HepG2 (cell line): ENCODE results near the gene POMGNT2. TPM values are rescaled to one million over a fixed set of nuclear protein-coding genes. Genes with fewer than 3 reads are reported as not detected.

Source experiments
- ATAC-seq: fragments of 200-7000 bp; cut with Tn5 transposase; 3 replicates; pipeline ENCODE4 v1.9.1; 2020; ENCODE audit warnings: mild to moderate bottlenecking, moderate library complexity
- BruUV-seq: library from RNA; stranded (reverse); fragments of 400-500 nt; replicated peaks from 2 replicates; lab custom pipeline; 2021; lab: Mats Ljungman, UMichigan
- CTCF ChIA-PET: fragments of 300-600 bp; formaldehyde crosslinking; extraction: SDS; loops from one replicate; lab custom pipeline; 2021; ENCODE audit warnings: low total read pairs, inconsistent platforms, low intra/inter-chr PET ratio; lab: Yijun Ruan, JAX
- POLR2A ChIA-PET: fragments of 350-600 bp; sonication (Branson Sonifier 250); formaldehyde crosslinking; loops from one replicate; lab custom pipeline; 2020; ENCODE audit warnings: antibody characterized with exemption, inconsistent platforms; lab: Yijun Ruan, JAX
- DNase-seq: peaks from one replicate; pipeline ENCODE4 v3.0.0-alpha.2; 2015; ENCODE audit warnings: low spot score
- FAIRE-seq: peaks from 3 replicates; lab custom pipeline; 2011; peaks lifted over from hg19 to GRCh38; lab: Jason Lieb, UNC
- H2AFZ ChIP-seq: one replicate; pipeline ENCODE4 v1.6.1; 2011; ENCODE audit warnings: low read length, inconsistent platforms
- H3K27ac ChIP-seq: fragments of 300-600 bp; 3 replicates; pipeline ENCODE4 v1.8.0; 2011; ENCODE audit warnings: mixed run types, mild to moderate bottlenecking, mixed read lengths, low read length, inconsistent platforms; ENCODE audit not compliant: insufficient read depth; ENCODE audit errors: extremely low read length
- H3K27me3 ChIP-seq, 2 experiments: fragments of 200-600 bp in 1 of 2; 2 replicates in 1 of 2; 3 replicates in 1 of 2; pipeline versions ENCODE4 v1.6.0 to v1.8.0; 2011; ENCODE audit warnings: low read length in 2 of 2, mild to moderate bottlenecking in 2 of 2, moderate library complexity in 2 of 2, inconsistent platforms in 1 of 2; ENCODE audit not compliant: insufficient read depth in 2 of 2, control insufficient read depth in 1 of 2
- H3K36me3 ChIP-seq, 2 experiments: fragments of 200-600 bp in 1 of 2; replicated peaks in 1 of 2; 2 replicates in 1 of 2; 3 replicates in 1 of 2; pipeline versions ENCODE4 v1.5.1 to v1.8.0; 2011; ENCODE audit warnings: low read length in 2 of 2, inconsistent platforms in 1 of 2; ENCODE audit not compliant: insufficient read depth in 2 of 2, control insufficient read depth in 1 of 2
- H3K4me1 ChIP-seq: 2 replicates; pipeline ENCODE4 v1.5.1; 2012; ENCODE audit warnings: low read length, inconsistent platforms; ENCODE audit not compliant: insufficient read depth
- H3K4me2 ChIP-seq: 2 replicates; pipeline ENCODE4 v1.6.0; 2011; ENCODE audit warnings: low read depth, low read length, inconsistent platforms
- H3K4me3 ChIP-seq, 3 experiments: fragments of 200-600 bp in 1 of 3; sonication (generic), shearing (Covaris generic) in 1 of 3; replicated peaks in 1 of 3; 2 replicates each; pipeline ENCODE4 v1.5.1; 2011 to 2016; ENCODE audit warnings: low read length in 3 of 3, inconsistent platforms in 2 of 3, low read depth in 2 of 3, mild to moderate bottlenecking in 2 of 3, control low read depth in 1 of 3, mixed read lengths in 1 of 3; ENCODE audit not compliant: insufficient read depth in 1 of 3
- H3K79me2 ChIP-seq: one replicate; pipeline ENCODE4 v1.6.1; 2011; ENCODE audit warnings: low read length, inconsistent platforms; ENCODE audit not compliant: insufficient read depth
- H3K9ac ChIP-seq: 2 replicates; pipeline ENCODE4 v1.6.0; 2011; ENCODE audit warnings: mild to moderate bottlenecking, low read depth, low read length, inconsistent platforms; ENCODE audit not compliant: insufficient read depth
- H3K9me3 ChIP-seq: 2 replicates; pipeline ENCODE4 v1.5.1; 2012; ENCODE audit warnings: mild to moderate bottlenecking, low read length
- H4K20me1 ChIP-seq: 2 replicates; pipeline ENCODE4 v1.6.0; 2011; ENCODE audit warnings: inconsistent platforms, mild to moderate bottlenecking, low read length, moderate library complexity; ENCODE audit not compliant: insufficient read depth
- ARID2 ChIP-seq: sonication (generic); formaldehyde crosslinking; IDR thresholded peaks from 2 replicates; pipeline ENCODE4 v1.8.1; 2022; ENCODE audit warnings: mild to moderate bottlenecking, missing genetic modification reagents, borderline replicate concordance
- ASH2L ChIP-seq: fragments of 300-600, 200-600 bp; sonication (generic); IDR thresholded peaks from 2 replicates; pipeline ENCODE4 v1.7.0; 2017; ENCODE audit warnings: low read depth, mild to moderate bottlenecking, moderate library complexity, mixed read lengths, low read length; ENCODE audit not compliant: insufficient read length
- CENPT ChIP-seq: sonication (generic); formaldehyde crosslinking; IDR thresholded peaks from 2 replicates; pipeline ENCODE4 v1.8.0; 2022; ENCODE audit warnings: low read depth, mild to moderate bottlenecking, moderate library complexity, missing genetic modification reagents
- FOXK2 ChIP-seq: fragments of 450-650 bp; IDR thresholded peaks from 2 replicates; pipeline ENCODE4 v1.6.1; 2016
- GLI4 ChIP-seq: sonication (generic); formaldehyde crosslinking; IDR thresholded peaks from 2 replicates; pipeline ENCODE4 v1.5.1; 2020; ENCODE audit warnings: missing genetic modification reagents, mild to moderate bottlenecking, moderate library complexity, borderline replicate concordance
- MBD4 ChIP-seq: IDR thresholded peaks from 2 replicates; pipeline ENCODE4 v1.6.1; 2012; ENCODE audit warnings: low read length, inconsistent platforms, borderline replicate concordance
- MEIS1 ChIP-seq: sonication (generic); formaldehyde crosslinking; IDR thresholded peaks from 2 replicates; pipeline ENCODE4 v1.9.0; 2021; ENCODE audit warnings: mild to moderate bottlenecking, missing genetic modification reagents, moderate library complexity, borderline replicate concordance
- PLRG1 ChIP-seq: fragments of 450-650 bp; conservative IDR thresholded peaks from 2 replicates; pipeline ENCODE4 v1.6.1; 2016
- SALL2 ChIP-seq: sonication (generic); formaldehyde crosslinking; IDR thresholded peaks from 2 replicates; pipeline ENCODE4 v1.8.1; 2023; ENCODE audit warnings: mild to moderate bottlenecking, missing genetic modification reagents, inconsistent platforms
- SETDB1 ChIP-seq: sonication (generic); formaldehyde crosslinking; IDR thresholded peaks from 2 replicates; pipeline ENCODE4 v1.5.1; 2020; ENCODE audit warnings: missing genetic modification reagents, mild to moderate bottlenecking, borderline replicate concordance
- SMARCC2 ChIP-seq: fragments of 450-650 bp; IDR thresholded peaks from 2 replicates; pipeline ENCODE4 v1.6.1; 2017; ENCODE audit warnings: antibody characterized with exemption, mild to moderate bottlenecking
- SP5 ChIP-seq: IDR thresholded peaks from 2 replicates; pipeline ENCODE4 v1.6.1; 2016; ENCODE audit warnings: low read depth, borderline replicate concordance
- TEAD3 ChIP-seq: optimal IDR thresholded peaks from 2 replicates; pipeline ENCODE3; 2016; ENCODE audit warnings: borderline replicate concordance
- ZNF3 ChIP-seq: IDR thresholded peaks from 2 replicates; pipeline ENCODE4 v1.7.0; 2017; ENCODE audit warnings: inconsistent platforms
- ZNF34 ChIP-seq: sonication (generic); formaldehyde crosslinking; IDR thresholded peaks from 2 replicates; pipeline ENCODE4 v1.4.0; 2020; ENCODE audit warnings: mild to moderate bottlenecking, missing genetic modification reagents, borderline replicate concordance
- ZNF432 ChIP-seq: sonication (generic); formaldehyde crosslinking; IDR thresholded peaks from 2 replicates; pipeline ENCODE4 v1.5.0; 2020; ENCODE audit warnings: missing genetic modification reagents, mild to moderate bottlenecking, borderline replicate concordance
- ZNF766 ChIP-seq: sonication (generic); formaldehyde crosslinking; IDR thresholded peaks from 2 replicates; pipeline ENCODE4 v1.5.0; 2020; ENCODE audit warnings: missing genetic modification reagents, borderline replicate concordance
- WGBS: methylation state at CpG from one replicate; pipeline ENCODE4 v1.1.6; 2017; ENCODE audit warnings: low lambda C conversion rate; 5-methylcytosine and 5-hydroxymethylcytosine counted together
- in situ Hi-C: cut with HindIII; loops from 2 replicates; pipeline ENCODE4 v1.10.0; 2017; ENCODE audit warnings: low pct_unique_long_range_greater_than_20kb; ENCODE audit not compliant: extremely low pct_ligation_motif_present
- intact Hi-C: fragments of 100-400 bp; cut with micrococcal nuclease; formaldehyde crosslinking; loops from one replicate; pipeline ENCODE4 v1.10.0; 2022; ENCODE audit not compliant: unreplicated experiment
- polyA plus RNA-seq, 8 experiments: library from polyadenylated mRNA; depleted of rRNA in 3 of 8; stranded (reverse) in 7 of 8; unstranded in 1 of 8; fragments of >200 nt; fragmentation: Illumina TruSeq in 4 of 8; extraction: Trizol in 4 of 8; gene quantifications; 2 replicates each; pipeline versions ENCODE4 v1.2.1 to v1.2.3, GENCODE V29; 2011 to 2016; ENCODE audit warnings: low read depth in 4 of 8, missing spikeins in 1 of 8, mixed read lengths in 1 of 8; ENCODE audit not compliant: insufficient read depth in 1 of 8
- total RNA-seq, 5 experiments: library from RNA; depleted of rRNA; stranded (reverse); fragments of >200 nt; fragmentation: Illumina TruSeq; extraction: Trizol; gene quantifications; 2 replicates each; pipeline ENCODE4 v1.2.3, GENCODE V29; 2016; ENCODE audit warnings: low read depth in 1 of 5
- TF ChIP-seq, protein P1 (sequence below): sonication (generic); formaldehyde crosslinking; IDR thresholded peaks from 2 replicates; pipeline ENCODE4 v1.4.0; 2020; ENCODE audit warnings: missing genetic modification reagents
- TF ChIP-seq, protein P2 (sequence below): sonication (generic); formaldehyde crosslinking; IDR thresholded peaks from 2 replicates; pipeline ENCODE4 v1.4.0; 2020; ENCODE audit warnings: missing genetic modification reagents, borderline replicate concordance

Gene POMGNT2
- total and polyA plus RNA-seq, 2 of the 13 experiments (the other 11 are each of a cell fraction or from before 2014, with no cell fraction given) = 10.5 to 12.4 TPM

DNA sequence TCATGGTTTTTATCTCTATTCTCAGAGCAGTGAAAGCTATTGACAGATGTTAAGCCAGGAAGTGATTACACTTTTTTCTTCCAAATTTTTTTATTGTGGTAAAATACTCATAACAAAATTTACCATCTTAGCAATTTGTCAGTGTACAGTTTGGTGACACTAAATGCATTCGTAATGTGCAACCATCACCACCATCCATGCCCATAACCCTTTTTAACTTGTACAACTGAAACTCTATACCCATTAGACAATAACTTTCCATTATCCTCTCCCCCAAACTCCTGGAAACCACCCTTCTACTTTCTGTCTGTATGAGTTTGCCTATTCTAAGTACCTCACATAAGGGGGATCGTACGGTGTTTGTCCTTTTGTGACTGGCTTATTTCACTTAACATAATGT, 15.1 kb upstream of the POMGNT2 start (continued):
- TF ChIP-seq ARID2 (CRISPR knock-in tag) (no peak), MEIS1 (no peak), CENPT (no peak), SALL2 (CRISPR knock-in tag) (no peak), PLRG1 (no peak), SP5 (no peak), MBD4 (no peak), ZNF766 (CRISPR knock-in tag) (no peak)
- TF ChIP-seq, all 625 proteins: peak for 0

DNA sequence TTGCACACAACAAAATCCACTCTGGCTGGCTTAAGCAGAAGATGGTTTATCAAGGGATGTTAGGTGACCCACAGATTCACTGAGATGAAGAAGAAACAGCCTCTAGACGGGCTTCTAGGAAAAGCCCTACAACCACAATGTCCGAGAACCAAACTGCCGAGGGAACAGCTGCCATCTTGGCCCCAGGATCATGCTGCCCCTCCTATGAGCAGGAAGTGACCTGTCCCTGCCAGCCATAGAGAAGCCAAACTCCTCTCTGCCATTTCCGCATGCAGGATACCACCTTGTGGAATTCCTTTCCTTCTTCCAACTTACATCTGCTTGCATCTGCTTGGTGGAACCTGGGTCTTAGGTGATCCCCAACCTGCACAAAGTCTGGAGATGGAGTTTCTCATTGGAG, 11.4 kb upstream of the POMGNT2 start:
- Histone ChIP-seq H3K4me1 (no peaks in the 10 kb centered on the region), H3K27ac (no peak overlapping the region), H3K4me2 (no peak overlapping the region), H3K36me3 (no peaks in the 10 kb centered on the region), H2AFZ (no peak overlapping the region), H3K9ac (no peak overlapping the region), H4K20me1 (no peaks in the 10 kb centered on the region), H3K4me3 (no peak overlapping the region), H3K79me2 (no peaks in the 10 kb centered on the region), H3K9me3 (no peaks in the 10 kb centered on the region), H3K27me3 (peaks cover 0 to 19% of the 10 kb centered on the region in 2 experiments; a peak in 1 of 5 replicates)
- ChIA-PET CTCF (no interaction called here), POLR2A (no interaction called here)
- no peak for ATAC-seq
- no peak for DNase-seq
- in situ Hi-C loops = no loop called here
- no TSS peak for BruUV-seq
- no peak for FAIRE-seq
- 47% methylated on average over 4 of the region's 4 CpGs for WGBS
- intact Hi-C loops = no loop called here
- TF ChIP-seq TEAD3 (CRISPR knock-in tag) (no peak), SMARCC2 (no peak), GLI4 (CRISPR knock-in tag) (no peak), ASH2L (no peak), ZNF3 (no peak), ZNF34 (CRISPR knock-in tag) (no peak), FOXK2 (no peak), ZNF432 (CRISPR knock-in tag) (no peak), SETDB1 (CRISPR knock-in tag) (no peak)
- TF ChIP-seq, protein P1, sequence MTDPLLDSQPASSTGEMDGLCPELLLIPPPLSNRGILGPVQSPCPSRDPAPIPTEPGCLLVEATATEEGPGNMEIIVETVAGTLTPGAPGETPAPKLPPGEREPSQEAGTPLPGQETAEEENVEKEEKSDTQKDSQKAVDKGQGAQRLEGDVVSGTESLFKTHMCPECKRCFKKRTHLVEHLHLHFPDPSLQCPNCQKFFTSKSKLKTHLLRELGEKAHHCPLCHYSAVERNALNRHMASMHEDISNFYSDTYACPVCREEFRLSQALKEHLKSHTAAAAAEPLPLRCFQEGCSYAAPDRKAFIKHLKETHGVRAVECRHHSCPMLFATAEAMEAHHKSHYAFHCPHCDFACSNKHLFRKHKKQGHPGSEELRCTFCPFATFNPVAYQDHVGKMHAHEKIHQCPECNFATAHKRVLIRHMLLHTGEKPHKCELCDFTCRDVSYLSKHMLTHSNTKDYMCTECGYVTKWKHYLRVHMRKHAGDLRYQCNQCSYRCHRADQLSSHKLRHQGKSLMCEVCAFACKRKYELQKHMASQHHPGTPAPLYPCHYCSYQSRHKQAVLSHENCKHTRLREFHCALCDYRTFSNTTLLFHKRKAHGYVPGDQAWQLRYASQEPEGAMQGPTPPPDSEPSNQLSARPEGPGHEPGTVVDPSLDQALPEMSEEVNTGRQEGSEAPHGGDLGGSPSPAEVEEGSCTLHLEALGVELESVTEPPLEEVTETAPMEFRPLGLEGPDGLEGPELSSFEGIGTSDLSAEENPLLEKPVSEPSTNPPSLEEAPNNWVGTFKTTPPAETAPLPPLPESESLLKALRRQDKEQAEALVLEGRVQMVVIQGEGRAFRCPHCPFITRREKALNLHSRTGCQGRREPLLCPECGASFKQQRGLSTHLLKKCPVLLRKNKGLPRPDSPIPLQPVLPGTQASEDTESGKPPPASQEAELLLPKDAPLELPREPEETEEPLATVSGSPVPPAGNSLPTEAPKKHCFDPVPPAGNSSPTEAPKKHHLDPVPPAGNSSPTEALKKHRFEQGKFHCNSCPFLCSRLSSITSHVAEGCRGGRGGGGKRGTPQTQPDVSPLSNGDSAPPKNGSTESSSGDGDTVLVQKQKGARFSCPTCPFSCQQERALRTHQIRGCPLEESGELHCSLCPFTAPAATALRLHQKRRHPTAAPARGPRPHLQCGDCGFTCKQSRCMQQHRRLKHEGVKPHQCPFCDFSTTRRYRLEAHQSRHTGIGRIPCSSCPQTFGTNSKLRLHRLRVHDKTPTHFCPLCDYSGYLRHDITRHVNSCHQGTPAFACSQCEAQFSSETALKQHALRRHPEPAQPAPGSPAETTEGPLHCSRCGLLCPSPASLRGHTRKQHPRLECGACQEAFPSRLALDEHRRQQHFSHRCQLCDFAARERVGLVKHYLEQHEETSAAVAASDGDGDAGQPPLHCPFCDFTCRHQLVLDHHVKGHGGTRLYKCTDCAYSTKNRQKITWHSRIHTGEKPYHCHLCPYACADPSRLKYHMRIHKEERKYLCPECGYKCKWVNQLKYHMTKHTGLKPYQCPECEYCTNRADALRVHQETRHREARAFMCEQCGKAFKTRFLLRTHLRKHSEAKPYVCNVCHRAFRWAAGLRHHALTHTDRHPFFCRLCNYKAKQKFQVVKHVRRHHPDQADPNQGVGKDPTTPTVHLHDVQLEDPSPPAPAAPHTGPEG (CRISPR knock-in tag) = no peak
- TF ChIP-seq, protein P2, sequence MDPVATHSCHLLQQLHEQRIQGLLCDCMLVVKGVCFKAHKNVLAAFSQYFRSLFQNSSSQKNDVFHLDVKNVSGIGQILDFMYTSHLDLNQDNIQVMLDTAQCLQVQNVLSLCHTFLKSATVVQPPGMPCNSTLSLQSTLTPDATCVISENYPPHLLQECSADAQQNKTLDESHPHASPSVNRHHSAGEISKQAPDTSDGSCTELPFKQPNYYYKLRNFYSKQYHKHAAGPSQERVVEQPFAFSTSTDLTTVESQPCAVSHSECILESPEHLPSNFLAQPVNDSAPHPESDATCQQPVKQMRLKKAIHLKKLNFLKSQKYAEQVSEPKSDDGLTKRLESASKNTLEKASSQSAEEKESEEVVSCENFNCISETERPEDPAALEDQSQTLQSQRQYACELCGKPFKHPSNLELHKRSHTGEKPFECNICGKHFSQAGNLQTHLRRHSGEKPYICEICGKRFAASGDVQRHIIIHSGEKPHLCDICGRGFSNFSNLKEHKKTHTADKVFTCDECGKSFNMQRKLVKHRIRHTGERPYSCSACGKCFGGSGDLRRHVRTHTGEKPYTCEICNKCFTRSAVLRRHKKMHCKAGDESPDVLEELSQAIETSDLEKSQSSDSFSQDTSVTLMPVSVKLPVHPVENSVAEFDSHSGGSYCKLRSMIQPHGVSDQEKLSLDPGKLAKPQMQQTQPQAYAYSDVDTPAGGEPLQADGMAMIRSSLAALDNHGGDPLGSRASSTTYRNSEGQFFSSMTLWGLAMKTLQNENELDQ (CRISPR knock-in tag) = no peak
